OCI-LY7 (cell line): Measurements from ENCODE around the gene TEDC1.

Experiments used
- EZH2phosphoT487 ChIP-seq: fragments of 200-600 bp; sonication (generic); IDR thresholded peaks from 2 replicates; pipeline ENCODE4 v1.6.1; 2018; ENCODE audit warnings: low read depth, borderline replicate concordance, mild to moderate bottlenecking, mixed run types, antibody characterized with exemption, low read length, moderate library complexity, mixed read lengths
- TF ChIP-seq, protein P1 (sequence below): fragments of 200-600 bp; sonication (generic); conservative IDR thresholded peaks from 2 replicates; pipeline ENCODE4 v1.5.1; 2014; ENCODE audit warnings: mild to moderate bottlenecking, antibody characterized with exemption, low read length, moderate library complexity, mixed read lengths

DNA sequence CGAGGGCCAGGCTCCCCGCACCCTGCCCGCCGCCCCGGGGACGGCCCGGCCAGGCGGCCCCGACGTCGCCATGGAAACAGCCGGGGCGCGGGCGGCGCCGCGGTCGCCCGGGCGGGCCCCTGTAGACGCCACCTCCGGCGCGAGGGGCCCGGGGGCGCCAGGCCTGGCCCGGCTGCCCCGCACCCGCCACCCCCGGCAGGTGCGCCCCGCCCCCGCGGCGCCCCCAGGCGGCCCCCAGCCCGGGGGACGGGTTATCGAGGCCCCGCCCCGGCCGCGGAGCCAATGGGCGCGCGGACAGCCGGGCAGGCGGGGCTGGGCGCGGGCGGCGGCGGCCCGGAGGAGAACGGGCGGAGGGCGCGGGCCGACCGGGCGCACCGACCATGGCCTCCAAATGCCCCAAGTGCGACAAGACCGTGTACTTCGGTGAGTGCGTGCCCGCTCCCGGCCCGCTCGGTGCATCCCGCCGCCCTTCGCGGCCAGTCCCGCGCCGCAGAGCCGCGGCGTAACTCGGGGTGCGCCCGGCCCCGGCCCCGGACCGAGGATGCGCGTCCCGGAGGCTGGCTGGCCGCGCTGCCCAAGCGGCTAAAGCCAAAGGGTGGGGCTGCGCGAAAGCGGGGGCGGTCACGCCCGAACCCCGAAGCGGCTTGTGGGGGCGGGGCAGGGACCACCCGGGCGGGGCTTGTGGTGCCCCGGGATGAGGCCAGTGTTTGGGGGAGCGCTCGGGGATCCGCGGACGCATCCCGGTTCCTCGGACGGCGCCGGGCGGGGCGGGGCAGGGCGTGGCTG, 16.4 kb upstream of the TEDC1 start, which contains the start of gene CRIP2:
- TF ChIP-seq EZH2phosphoT487 = no peak
- TF ChIP-seq, protein P1, sequence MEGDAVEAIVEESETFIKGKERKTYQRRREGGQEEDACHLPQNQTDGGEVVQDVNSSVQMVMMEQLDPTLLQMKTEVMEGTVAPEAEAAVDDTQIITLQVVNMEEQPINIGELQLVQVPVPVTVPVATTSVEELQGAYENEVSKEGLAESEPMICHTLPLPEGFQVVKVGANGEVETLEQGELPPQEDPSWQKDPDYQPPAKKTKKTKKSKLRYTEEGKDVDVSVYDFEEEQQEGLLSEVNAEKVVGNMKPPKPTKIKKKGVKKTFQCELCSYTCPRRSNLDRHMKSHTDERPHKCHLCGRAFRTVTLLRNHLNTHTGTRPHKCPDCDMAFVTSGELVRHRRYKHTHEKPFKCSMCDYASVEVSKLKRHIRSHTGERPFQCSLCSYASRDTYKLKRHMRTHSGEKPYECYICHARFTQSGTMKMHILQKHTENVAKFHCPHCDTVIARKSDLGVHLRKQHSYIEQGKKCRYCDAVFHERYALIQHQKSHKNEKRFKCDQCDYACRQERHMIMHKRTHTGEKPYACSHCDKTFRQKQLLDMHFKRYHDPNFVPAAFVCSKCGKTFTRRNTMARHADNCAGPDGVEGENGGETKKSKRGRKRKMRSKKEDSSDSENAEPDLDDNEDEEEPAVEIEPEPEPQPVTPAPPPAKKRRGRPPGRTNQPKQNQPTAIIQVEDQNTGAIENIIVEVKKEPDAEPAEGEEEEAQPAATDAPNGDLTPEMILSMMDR = no peak
